GM18861 (cell line): Measurements from ENCODE around the gene EXOC1.

ENCODE experiments used
- ATAC-seq: cut with Tn5 transposase; IDR thresholded peaks from one replicate; pipeline ENCODE4 v1.9.1; 2021; ENCODE audit not compliant: unreplicated experiment

Gene EXOC1

GRCh38 chr4:55948726-55949481 lies 95.5 kb downstream of the EXOC1 start, which contains the start of gene CEP135:
TSS of gene CEP135 (plus strand) at chr4:55948945. CDS start at chr4:55952131, 3,186 bp downstream.
- ATAC-seq: peak; percentile 72

DNA sequence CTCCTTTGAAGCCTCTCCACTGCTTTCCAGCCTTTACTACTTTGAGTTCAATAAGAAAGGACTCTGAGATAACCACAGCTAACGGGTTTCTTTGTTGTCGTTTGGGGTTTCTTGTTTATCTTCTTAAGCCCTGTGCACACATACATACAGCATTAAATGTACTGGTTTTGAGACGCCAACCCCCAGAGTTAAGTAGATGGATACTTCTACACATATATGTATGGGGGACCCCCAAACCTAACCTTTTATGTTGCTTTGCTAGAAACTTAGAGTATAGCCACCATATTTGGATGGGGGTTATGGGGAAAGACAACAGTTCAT lies 96.0 kb downstream of the EXOC1 start:
- no peak for ATAC-seq

DNA sequence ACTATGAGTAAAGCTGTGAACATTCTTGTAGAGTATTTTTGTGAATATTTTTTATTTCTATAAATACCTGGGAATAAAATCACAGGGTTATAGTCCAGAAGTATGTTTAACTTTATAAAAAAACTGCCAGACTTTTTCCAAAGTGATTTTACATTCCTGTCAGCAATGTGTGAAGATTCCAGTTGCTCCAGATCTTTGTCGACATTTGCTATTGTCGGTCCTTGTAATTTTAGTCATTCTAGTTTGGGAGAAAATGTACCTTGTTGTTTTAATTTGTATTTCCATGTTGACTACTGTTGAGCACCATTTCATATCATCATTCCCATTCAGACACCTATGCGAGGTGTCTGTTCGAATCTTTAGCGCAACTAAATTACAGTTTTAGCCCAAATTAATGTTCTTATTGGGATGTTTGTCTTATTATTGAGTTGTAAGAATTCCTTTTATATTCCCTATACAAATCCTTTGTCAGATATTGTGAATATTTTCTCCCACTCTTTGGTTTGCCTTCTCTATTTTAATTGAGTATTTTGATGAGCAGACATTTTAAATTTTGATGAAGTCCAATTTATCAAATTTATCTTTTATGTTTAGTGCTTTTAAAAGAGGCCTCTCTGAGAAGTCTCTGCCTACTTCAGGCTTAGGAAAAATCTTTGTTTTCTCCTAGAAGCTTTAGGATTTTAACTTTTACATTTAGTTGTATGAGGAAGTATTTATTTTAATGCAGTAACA lies 97.9 kb downstream of the EXOC1 start:
- ATAC-seq: no peak
